GM19035 (cell line): ENCODE data around the gene VWA5B1.
"Not testable (repeated sequence)": the region's sequence is repeated elsewhere in the genome, so short reads cannot be mapped to it uniquely, and the experiment has no call there.

Experiments used
- ATAC-seq: cut with Tn5 transposase; IDR thresholded peaks from one replicate; pipeline ENCODE4 v1.9.1; 2021; ENCODE audit not compliant: unreplicated experiment

Gene VWA5B1, protein sequence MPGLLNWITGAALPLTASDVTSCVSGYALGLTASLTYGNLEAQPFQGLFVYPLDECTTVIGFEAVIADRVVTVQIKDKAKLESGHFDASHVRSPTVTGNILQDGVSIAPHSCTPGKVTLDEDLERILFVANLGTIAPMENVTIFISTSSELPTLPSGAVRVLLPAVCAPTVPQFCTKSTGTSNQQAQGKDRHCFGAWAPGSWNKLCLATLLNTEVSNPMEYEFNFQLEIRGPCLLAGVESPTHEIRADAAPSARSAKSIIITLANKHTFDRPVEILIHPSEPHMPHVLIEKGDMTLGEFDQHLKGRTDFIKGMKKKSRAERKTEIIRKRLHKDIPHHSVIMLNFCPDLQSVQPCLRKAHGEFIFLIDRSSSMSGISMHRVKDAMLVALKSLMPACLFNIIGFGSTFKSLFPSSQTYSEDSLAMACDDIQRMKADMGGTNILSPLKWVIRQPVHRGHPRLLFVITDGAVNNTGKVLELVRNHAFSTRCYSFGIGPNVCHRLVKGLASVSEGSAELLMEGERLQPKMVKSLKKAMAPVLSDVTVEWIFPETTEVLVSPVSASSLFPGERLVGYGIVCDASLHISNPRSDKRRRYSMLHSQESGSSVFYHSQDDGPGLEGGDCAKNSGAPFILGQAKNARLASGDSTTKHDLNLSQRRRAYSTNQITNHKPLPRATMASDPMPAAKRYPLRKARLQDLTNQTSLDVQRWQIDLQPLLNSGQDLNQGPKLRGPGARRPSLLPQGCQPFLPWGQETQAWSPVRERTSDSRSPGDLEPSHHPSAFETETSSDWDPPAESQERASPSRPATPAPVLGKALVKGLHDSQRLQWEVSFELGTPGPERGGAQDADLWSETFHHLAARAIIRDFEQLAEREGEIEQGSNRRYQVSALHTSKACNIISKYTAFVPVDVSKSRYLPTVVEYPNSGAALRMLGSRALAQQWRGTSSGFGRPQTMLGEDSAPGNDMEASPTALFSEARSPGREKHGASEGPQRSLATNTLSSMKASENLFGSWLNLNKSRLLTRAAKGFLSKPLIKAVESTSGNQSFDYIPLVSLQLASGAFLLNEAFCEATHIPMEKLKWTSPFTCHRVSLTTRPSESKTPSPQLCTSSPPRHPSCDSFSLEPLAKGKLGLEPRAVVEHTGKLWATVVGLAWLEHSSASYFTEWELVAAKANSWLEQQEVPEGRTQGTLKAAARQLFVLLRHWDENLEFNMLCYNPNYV

DNA sequence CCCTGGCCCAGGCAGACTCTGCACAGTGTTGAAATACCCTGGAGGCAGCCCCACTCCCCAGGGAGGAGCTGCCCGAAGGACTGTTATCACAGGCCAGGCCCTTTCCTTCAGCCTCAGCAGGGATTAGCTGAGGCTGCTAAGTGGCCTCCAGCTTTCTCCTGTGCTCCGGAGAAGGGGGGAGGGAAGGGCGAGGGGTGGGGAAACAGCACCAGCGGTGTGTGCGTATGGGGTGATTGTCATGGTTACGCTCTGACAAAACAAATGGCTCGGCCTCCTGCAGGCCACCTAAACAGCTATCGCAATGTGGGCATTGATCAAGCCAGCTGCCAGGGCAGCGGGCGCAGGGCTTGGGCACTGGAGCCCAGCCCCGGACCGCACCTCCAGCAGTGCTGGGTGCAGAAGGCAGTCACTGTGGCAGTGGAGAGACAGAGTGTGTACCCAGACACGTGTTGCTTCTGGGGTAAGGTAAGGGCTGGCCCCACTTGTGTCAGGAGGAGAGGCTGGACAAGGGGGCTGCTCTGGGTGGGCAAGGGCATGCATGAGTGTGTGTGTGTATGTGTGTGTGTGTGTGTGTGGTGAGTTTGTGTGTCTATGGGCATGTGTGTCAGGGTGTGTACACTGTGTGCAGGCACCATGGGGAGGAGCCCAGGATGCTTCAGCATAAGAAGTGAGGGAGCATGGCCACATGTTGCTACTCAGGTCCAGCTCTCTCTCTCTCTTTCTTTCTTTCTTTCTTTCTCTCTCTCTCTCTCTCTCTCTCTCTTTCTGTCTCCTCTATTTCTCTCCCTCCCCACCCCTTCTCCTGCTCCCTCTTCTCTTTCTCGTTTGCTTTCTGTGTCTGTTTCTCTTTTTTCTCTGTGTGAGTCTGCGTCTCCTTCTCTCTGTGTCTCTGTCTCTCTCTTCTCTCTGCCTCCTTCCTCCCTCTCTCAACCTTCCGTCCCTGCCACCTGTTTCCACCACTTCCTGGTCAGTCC, at the start of gene VWA5B1:
VWA5B1 (plus strand) TSS at position 252 of the 974 bp plus-strand sequence. CDS start 19,727 bp downstream, outside the sequence.
- ATAC-seq = no peak

DNA sequence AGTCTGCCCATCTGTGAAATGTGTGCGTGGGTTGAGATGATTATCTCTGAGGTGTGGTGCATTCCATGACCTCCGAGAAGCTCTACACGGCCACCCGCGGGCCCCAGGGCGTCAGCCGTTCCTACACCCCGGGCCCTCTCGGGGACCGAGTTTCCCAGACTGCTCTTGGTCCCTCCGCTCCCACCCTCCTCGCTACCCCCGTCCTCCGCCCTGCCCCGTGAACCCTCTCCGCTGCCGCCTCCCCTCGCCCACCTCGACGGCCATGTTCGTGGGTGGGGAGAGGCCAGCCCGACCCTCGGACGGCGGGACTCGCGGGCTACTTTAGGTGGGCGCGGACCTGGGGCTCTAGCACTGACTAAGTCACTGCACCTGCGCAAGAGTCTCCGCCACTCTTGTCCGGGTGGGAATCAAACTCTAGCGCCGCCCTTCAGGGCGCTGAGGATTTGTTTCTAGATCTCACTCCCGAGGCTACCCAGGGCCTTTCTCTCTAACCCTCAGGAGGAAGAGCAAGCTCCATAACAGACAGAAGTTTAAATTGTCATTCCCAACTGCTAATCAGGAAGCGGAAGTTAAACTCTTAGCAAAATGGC, 47.7 kb upstream of the VWA5B1 start:
- no peak for ATAC-seq

DNA sequence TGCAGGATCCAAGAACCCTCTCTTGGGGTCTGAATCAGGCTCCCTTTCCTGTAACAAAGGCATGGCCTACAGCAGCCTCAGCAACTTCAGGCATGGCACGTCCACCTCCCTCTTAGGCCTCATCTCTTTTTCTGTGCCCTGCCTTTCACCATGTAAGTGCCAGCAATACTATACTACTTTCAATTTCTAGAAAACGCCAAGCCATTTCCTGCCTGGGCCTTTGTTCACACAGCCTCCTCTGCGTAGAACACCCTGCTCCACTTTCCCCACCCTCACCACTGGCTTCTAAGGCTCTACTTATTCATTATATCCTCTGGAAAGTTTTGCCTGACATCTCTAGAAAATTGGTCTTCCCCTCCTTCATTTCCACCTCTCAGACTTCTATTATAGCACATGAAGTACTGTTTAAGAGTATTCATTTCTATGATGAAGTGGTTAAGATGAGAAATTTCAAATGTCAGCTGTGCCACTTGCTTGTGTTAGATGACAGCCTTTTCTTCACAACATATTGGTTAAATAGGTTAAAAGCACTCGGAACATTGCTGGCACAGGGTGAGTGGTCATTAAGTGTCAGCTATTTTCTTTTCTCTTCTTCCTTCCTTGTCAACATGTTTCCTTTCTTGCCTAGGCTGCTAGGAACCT, 41.6 kb upstream of the VWA5B1 start:
- no peak for ATAC-seq

DNA sequence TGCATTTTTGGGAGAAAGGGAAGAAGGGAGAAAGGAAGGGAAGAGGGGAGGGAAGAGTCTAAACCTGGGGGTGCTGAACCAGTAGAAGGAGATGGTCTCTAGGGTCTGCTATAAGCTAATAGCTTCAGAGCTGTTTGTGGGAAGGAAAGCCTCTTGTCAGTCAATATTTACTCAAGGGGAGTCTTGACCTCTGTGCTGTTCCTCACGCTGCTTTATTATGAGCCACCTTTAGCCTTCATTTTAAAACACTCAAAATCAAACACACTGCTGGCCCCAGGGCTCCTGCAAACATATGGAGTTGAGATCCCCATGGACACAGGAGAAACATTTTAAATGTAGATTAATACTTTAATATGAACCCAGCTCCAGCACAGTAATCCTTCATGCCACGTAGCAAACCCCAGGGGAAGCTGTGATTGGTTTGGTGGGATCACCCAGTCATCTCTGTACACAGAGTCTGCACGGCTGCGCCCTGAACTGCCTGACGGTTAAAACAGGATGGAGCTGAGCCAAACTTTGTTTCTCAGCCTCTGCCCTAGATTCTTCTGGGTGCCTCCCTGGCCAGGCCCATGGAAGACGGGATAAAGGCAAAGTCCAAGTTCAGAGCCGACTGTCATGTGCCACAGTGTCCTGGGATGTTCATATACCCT, 40.2 kb upstream of the VWA5B1 start:
- ATAC-seq = no peak

DNA sequence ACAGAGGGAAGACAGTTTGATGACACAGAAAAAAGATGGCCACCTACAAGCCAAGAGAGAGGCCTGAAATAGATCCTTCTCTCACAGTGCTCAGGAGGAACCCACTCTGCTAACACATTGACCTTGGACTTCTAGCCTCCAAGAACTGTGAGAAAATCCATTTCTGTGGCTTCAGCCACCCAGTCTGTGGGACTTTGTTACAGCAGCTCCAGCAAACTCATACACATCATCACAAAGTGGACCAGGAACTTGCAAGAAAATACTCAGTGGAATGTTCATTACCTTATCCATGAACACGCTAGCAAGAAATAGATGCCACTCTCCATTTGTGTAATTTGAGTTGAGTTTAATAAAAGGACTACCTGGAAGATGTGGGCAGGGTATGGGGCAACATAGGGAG, 38.1 kb upstream of the VWA5B1 start:
- ATAC-seq = no peak

DNA sequence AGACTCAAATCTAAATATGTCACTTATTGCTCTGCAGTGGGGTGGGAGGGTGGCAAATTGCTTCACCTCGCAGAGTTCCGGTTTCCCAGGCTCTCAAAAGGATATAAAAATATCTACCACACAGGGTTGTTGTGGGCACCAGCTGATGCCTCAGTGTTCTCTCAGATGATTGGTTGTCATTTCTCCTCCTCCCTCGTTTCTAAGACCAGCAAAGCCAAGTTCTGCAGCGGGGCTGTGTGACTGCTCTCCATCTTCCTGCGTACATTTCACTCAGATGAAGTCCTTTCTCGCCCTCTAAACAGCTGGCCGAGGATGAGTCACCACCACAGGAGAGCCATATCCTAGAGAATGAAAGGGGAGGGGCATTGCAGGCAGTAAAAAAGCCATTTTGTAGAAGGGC, 35.0 kb upstream of the VWA5B1 start:
- no peak for ATAC-seq

DNA sequence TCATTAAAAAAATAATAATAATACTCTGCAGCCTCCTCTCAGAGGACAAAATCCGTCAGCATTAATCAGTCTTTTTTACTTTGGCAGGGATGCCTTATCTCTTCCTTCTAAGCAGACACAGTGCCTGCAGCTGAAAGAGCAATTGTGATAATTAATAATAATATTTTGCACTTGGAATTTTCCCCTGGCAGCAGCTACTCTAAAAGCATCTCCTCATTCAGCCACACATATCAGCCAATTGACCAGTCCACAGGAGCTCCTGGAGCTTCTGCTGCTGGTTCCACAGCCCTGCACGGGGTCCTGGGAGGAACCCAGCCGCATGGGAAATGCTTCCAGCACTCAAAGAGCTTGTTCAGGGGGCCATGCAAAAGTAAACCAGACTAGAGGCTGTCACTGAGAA, 31.0 kb upstream of the VWA5B1 start:
- ATAC-seq = no peak

DNA sequence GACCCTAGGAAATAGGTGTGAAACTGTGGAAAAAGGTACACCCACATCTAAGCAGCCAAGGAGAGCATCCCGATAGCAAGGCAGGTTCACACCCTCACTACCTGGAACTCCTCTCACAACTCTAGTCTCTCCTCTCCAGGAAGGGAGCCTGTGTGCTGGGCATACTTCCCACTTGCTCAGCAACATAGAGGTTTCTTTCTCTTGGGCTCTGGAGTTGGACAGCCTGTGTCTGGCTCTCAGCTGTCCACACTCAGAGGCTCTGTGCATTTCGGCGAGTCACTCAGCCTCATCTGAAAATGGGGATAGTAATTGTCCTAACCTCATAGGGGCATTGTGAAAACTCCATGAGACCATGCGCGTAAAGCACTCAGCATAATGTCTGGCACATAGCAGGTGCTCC, 29.6 kb upstream of the VWA5B1 start:
- ATAC-seq = no peak

DNA sequence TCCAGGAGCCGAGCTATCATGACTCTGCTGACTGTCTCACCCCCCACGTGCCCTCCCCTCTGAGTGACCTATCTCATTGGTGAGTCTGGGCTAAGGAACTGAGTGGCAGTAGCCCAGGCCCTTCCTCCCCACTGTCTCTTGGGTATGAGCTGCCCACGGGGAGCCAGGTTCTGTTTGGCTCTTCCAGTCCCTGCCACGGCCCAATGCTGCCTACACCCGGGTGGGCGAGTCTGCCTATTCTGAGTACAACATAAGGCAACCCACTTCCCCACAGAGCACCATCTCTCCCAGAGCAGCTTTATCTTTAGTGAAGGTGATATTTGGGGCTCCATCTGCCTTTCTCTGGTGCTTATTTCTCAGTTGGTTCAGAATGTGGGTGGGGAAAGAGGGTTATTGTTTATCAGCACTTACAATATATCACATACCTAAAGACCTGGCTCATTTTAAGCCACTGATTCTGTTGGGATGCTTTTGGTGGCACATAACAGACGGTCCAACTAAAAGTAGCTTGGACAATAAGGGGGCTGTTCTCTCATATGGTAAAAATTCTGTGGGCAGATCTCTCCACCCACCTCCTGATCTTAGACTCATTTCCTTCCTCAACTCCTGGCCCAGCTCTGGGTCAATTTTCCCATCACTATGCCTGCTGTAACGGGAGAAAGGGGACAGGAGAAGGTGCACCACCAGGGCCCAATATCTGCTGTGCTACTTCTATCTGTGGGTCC, 27.7 kb upstream of the VWA5B1 start:
- ATAC-seq = no peak

DNA sequence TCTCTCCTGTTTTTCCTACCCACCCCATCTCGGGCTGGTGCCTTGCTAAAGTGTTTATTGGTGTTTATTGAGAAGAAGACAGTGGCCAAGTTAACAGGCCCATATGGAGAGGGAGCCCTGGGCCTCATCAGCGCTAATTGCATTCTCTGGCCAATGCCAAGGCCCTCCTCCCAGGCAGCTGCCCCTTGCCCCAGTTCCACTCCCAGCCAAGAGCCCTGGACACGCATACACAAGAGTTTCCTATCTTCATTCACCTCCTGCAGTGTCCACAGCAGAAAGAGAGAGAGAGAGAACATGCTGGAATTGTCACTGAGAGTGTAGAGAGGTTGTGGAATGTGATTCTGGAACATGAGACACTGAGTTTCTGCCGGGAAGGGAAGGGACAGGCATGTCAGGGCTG, 25.4 kb upstream of the VWA5B1 start:
- ATAC-seq = no peak

DNA sequence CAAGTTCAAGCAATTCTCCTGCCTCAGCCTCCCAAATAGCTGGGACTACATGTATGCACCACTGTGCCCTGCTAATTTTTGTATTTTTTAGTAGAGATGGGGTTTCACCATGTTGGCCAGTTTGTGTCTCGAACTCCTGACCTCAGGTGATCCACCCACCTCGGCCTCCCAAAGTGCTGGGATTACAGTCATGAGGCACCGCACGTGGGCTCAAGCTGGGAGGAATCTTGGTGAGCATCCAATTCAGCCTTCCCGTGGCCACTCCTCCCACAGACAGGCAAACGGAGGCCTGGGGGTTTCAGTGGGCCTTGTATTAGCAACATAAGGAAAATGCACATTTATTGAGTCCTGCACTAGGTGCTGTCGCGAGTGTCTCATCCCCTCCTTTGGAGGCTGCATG, 24.5 kb upstream of the VWA5B1 start:
- no peak for ATAC-seq

DNA sequence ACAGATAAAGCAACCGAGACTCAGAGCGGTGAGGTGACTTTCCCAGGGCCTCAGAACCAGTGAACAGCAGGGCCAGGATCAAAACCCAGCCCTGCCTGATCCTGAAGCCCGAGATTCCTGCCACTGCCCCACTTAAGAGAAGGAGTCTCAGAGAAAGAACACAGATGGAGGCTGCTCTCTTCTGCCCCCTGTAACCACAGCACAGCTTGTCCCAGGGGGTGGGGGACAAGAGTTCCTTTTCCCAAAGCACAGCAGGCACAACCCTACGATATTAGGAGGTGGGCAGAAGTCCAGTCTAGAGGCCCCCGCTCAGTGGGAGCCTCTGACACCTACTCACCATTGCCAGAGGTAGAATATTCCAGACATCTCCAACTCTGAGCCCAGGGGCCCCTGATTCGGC, 24.0 kb upstream of the VWA5B1 start:
- no peak for ATAC-seq

DNA sequence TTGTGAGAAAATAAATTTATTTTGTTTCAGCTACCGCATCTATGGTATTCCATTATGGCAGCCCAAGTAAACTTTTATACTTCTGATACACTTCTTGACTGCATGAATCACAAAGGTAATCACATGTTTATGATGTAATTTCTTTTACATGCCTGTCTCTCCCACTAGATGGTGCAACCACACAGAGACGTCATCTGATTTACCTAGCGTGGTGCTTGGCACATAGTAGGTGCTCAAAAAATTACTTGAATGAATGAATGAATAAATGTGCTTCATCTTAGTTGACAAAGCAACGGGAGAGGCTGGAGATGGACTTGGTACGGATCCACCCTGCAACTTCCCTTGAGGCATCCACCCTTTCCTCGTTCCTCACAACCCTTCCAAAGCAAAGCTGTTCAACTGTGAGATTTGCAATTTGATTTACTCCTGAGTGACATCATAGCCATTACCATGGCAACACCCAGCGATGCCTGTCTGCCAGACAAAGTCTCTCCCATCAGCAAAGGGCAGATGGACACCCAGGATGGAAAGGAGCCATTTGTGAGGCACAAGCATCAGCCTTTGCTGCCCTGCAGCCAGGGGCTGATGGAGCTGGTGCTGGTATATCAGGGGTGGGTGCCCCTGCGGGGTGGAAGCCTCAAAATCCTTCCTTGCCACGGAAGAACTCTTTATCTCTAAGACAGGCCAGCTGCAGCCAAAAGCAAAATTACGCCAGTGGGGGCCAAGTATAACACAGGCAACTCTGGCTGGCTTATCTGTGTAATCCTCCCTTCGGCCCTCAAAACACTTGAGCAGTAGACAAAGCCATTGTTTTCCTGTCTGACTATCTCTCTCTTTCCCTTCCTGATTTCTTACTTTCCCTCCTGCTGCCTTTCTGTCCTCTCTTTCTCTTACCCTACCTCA, 18.9 kb upstream of the VWA5B1 start:
- ATAC-seq = no peak

DNA sequence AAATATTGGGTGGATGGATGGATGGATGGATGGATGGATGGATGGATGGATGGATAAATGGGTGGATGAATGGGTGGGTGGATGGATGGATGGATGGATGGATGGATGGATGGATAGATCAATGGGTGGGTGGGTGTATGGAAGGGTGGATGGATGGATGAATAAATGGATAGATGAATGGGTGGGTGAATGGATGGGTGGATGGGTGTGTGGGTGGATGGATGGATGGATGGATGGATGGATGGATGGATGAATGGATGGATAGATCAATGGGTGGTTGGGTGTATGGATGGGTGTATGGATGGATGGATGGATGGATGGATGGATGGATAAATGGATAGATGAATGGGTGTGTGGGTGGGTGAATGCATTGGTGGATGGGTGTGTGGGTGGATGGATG, 17.0 kb upstream of the VWA5B1 start:
- not testable (repeated sequence) for ATAC-seq

DNA sequence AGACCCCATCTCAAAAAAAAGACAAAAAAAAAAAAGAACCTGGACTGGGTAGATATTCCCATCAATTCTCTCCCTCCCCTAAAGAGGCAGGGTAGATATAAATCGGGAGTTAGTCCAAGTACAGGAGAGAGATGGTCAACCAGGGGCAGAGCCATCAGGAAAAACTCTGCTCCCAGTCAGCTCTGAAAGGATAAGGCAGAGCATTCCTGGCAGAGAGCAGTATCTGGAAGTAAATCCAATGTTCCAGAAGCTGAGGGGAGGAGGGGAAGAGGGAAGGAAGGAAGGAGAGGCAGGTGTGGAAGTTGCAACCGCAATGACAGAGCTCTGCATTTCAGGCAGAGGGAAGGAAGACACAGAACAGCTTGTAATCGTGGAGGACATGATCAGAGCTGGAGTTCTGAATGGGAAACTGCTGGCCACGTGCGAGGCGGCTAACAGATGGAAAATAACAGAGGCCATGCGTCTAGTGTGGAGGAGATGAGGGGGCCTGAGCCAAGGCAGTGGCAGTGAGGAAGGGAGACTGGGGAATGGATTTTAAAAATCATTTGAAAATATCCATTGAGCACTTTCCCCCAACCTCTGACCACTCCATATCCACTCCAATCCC, 15.3 kb upstream of the VWA5B1 start:
- no peak for ATAC-seq

DNA sequence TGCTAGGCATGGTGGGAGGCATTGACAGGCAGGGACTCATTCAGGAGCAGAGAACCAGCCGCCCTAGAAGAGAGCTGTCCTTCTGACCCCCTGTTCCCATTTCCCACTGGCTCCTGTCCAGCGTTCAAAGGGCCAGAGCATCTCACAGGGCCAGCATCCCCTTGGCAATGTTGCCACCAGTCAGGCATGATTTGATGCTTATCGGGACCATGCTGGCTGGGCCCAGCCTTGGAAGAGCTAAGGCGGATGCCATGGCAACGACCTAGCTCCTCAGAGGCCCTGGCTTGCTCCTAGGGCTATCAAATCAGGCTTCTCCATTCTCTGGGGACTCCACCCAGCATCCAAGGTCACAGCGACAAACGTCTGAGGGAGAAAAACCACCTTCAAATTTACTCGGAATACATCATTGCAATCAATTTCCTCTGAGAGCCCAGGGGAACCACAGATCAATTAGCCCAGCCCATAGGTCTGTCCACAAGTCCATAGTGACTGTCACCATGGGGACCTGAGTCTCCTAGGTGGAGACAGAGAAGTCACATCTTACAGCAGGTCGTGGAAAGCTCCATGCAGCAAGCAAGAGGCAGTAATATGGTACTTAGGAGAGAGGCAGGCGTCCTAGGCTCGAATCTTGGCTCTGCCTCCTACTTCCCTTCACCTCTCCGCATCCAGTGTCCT, 14.1 kb upstream of the VWA5B1 start:
- ATAC-seq = no peak
